GM12892 (cell line): ENCODE measurements around the gene PPM1L.

Source experiments
- POLR2A ChIP-seq: IDR thresholded peaks from 2 replicates; pipeline ENCODE4 v1.6.1; 2011; ENCODE audit warnings: low read depth, low read length, control low read depth
- POLR2AphosphoS5 ChIP-seq: IDR thresholded peaks from 2 replicates; pipeline ENCODE4 v1.6.1; 2011; ENCODE audit warnings: low read depth, low read length, control low read depth

- no peak for TF ChIP-seq POLR2A
- no peak for TF ChIP-seq POLR2AphosphoS5
These were observed 197.7 kb downstream of the PPM1L start for GRCh38 chr3:160953686-160954085.
